SJCRH30 (cell line): ENCODE results near the gene TBKBP1. TPM values are rescaled to one million over a fixed set of nuclear protein-coding genes. Genes with fewer than 3 reads are reported as not detected.

ENCODE experiments used
- DNase-seq, 2 experiments: peaks; one replicate each; pipeline ENCODE4 v3.0.0-alpha.2; 2015 to 2020
- H3K27ac ChIP-seq: fragments of 250-450 bp; sonication (Bioruptor Pico); 2 replicates; pipeline ENCODE4 v1.5.1; 2020; ENCODE audit warnings: mild to moderate bottlenecking, moderate library complexity
- H3K27me3 ChIP-seq: fragments of 250-450 bp; sonication (Bioruptor Pico); 2 replicates; pipeline ENCODE4 v1.5.1; 2020; ENCODE audit warnings: mild to moderate bottlenecking, moderate library complexity
- H3K36me3 ChIP-seq: fragments of 250-450 bp; sonication (Bioruptor Pico); 2 replicates; pipeline ENCODE4 v1.5.1; 2020; ENCODE audit warnings: mild to moderate bottlenecking, moderate library complexity
- H3K4me1 ChIP-seq: fragments of 250-450 bp; sonication (Bioruptor Pico); 2 replicates; pipeline ENCODE4 v1.5.1; 2020; ENCODE audit warnings: mild to moderate bottlenecking, moderate library complexity
- H3K4me3 ChIP-seq: fragments of 250-450 bp; sonication (Bioruptor Pico); 2 replicates; pipeline ENCODE4 v1.5.1; 2020; ENCODE audit warnings: mild to moderate bottlenecking, moderate library complexity
- H3K9me3 ChIP-seq: fragments of 250-450 bp; sonication (Bioruptor Pico); replicated peaks from 2 replicates; pipeline ENCODE4 v1.5.1; 2020; ENCODE audit warnings: mild to moderate bottlenecking, moderate library complexity
- total RNA-seq: library from RNA; depleted of rRNA; stranded (reverse); fragments of >200 nt; shearing (Covaris generic); gene quantifications from 2 replicates; pipeline ENCODE4 v1.2.3, GENCODE V29; 2014

Gene TBKBP1
- total RNA-seq, 1 experiment from 2014 or later = 15.6 TPM

DNA sequence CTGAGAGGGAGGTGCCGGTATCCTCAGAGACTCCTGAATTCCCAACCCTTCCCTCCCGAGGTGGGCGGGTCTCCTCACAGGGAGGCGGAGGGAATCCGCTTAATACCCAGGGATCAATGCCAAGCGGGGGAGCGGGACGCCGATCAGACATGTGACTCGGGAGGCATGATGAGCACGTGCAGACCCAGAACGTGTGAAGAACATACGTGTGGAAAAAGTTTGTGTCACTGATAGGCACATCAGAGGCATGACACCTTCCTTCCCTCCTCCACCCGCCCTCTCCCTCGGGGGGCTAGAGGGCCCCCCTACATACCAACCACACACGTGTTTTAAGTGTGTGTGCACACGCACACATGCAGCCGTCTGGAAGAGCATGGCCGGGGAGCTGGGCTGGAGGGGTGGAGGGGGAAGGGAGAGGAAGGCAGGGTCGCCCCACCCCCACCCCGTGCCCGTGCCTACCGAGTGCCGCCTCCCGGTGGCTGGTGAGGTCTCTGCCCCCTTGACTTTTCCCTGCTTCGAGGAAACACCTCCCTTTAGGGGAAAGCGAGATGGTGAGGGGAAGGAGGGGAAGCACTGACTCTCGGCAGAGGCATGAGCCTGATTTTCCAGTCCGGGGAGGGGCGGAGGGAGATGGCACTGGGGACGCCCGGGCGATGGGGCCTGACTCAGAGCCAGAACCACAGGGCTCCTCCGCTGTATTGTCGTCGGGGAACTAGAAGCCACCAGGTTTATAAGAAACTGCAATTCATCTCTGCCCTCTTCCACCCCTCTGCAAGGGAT is 27.0 kb downstream of the TBKBP1 start:
- Histone ChIP-seq H3K36me3 (no peaks in the 10 kb centered on the region), H3K27ac (no peak overlapping the region), H3K4me3 (no peak overlapping the region), H3K27me3 (peaks cover 23% of the 10 kb centered on the region), H3K4me1 (peaks cover 54% of the 10 kb centered on the region), H3K9me3 (no peaks in the 10 kb centered on the region)
- peak in 1 of 2 experiments; percentile 37 for DNase-seq

DNA sequence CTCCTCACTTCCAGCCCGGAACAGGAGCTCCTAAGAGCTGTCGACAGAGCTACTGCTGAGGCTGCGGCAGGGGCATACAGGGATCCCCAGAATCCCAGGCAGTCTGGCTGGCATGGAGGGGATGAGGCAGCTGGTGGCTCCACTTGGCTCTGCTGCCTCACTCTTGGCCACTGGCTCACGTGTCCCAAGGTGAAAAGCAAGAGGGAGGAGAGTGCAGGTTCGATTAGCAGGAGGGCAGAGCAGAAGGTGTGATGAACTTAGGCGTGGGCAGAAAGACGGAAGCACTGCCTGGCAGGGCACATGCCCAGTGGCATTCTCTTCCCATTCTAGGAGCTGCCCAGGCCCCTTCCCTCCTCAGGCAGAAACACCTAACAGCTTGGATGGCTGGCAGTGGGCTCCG is 27.8 kb downstream of the TBKBP1 start:
- no peaks in the 10 kb centered on the region for H3K36me3 ChIP-seq
- no peak for DNase-seq
- H3K27me3 ChIP-seq = peaks cover 20% of the 10 kb centered on the region
- H3K27ac ChIP-seq = no peak overlapping the region
- no peaks in the 10 kb centered on the region for H3K9me3 ChIP-seq
- peaks cover 55% of the 10 kb centered on the region for H3K4me1 ChIP-seq
- no peak overlapping the region for H3K4me3 ChIP-seq

DNA sequence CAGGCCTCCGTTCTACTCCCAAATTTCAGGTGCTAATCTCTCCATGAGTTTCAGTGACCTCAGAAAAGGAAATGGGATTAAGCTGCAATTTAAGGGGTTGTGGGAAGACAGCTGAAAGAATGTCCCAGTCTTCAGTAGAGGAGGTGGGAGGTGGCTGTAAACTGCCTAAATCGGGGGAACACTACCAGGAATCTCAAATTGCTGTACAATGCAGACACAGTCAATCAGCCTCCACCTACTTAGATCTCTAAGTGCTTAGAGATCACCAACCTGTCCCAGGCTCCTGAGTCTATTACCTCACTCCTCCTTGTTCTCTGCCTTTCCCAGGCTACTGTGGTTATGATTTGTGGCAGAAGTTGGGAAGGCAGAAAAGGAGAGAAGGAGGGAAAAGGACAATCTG is 30.7 kb downstream of the TBKBP1 start:
- H3K27ac ChIP-seq = no peak overlapping the region
- no peak overlapping the region for H3K4me3 ChIP-seq
- H3K9me3 ChIP-seq = no peaks in the 10 kb centered on the region
- DNase-seq = peak in 1 of 2 experiments; percentile 62
- peaks cover 19% of the 10 kb centered on the region for H3K27me3 ChIP-seq
- no peaks in the 10 kb centered on the region for H3K36me3 ChIP-seq
- H3K4me1 ChIP-seq = peaks cover 46% of the 10 kb centered on the region

DNA sequence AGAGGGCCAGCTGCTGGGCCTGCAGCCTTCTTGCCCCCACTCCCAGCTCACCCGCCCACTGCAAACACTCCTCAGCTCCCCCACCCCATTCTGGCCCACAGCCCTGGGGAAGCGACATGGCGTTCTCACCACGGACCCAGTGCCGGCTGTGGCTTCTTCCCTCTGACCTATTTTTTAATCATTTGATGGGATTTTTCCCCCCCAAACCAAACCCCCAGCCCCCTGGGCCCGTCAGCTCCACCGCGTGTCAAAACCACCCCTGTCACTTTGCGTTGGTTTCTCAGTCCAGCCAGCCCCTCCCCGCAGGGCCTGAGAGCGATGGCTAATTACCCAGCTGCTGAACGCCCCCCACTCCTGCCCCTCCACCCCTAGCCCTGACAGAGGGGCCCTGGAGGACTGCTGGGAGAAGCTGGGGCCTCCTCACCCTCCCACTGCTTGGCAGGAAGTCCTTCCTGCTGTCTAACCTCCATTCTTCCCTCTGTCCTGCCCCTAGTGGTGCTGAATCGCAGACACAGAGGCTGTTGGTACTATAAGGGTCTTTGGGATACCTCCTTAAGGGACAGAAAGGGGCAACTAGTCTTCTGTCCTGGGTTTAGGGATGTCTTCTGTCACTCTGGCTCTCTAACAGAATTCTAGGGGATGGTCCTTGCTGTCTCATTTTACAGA is 31.6 kb downstream of the TBKBP1 start:
- Histone ChIP-seq H3K4me3 (no peak overlapping the region), H3K9me3 (no peaks in the 10 kb centered on the region), H3K27ac (no peak overlapping the region), H3K27me3 (peaks cover 15% of the 10 kb centered on the region), H3K36me3 (no peaks in the 10 kb centered on the region), H3K4me1 (peaks cover 37% of the 10 kb centered on the region)
- no peak for DNase-seq

DNA sequence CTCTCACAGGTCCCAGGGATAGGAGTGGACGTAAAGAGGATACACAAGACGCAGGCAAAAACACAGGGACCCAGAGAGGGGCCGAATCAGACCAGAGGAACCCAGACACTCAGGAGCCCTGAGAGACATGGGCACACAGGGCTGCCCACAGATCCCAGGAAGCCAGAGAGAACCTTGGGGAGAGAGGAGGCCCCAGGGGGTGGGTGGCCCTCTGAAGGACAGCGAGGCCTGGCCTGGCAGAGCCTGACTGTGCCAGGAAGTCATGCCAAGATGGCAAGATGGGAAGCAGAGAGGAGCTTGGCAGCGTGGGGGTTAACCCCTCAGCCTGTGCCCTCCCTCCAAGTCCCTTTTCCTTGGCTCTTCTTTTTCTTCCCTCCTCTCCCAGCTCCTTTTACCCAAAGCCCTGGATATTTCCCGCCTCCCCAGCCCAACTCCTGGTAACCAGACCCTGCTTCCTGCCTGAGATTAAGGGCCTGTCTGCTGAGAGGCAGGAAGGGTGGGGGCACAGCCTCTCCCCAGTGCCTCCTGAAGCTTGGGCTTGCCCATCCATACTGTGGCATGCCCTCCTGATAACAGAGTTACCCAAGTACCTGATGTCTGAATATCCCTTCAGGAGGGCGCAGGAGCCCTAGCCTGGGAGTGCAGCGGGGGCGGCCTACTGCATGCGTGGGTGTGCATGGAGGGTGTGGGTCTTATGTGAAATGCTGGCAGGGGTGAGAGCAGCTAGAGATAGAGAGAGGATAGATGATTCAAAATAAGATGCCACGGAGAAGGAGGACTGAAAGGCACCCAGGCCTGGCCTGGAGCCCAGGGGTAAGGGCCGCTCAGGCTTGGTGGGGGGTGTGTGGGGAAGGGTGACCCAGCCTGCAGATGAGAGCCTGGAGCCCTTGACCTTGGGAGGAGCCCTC is 33.1 kb downstream of the TBKBP1 start:
- Histone ChIP-seq H3K36me3 (no peaks in the 10 kb centered on the region), H3K27ac (no peak overlapping the region)
- peak in 1 of 2 experiments; percentile 62 for DNase-seq

DNA sequence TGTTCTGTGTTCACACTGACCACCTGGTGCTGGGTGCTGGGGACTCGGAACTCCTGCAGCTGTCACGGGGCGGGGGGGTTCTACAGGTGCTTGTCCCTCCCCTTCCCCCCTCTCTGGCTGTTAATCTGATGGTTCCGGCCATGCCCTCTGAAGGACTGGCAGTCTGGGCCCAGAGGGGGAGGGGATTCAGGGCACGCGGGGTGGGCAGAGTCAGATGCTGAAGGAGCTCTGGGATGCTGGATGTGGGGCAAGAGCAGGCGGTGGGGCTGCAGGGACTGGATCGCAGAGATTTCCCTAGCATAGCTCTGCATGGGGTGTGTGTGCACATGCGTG is 33.7 kb downstream of the TBKBP1 start:
- Histone ChIP-seq H3K9me3 (no peaks in the 10 kb centered on the region), H3K4me1 (peaks cover 30% of the 10 kb centered on the region), H3K4me3 (no peak overlapping the region), H3K27ac (no peak overlapping the region), H3K36me3 (no peaks in the 10 kb centered on the region), H3K27me3 (peaks cover 10% of the 10 kb centered on the region)
- DNase-seq = peak in 1 of 2 experiments; percentile 38

More for the DNA sequence above, 33.1 kb downstream of the TBKBP1 start:
- peaks cover 30% of the 10 kb centered on the region for H3K4me1 ChIP-seq
- H3K9me3 ChIP-seq = no peaks in the 10 kb centered on the region
- H3K4me3 ChIP-seq = no peak overlapping the region
- H3K27me3 ChIP-seq = peaks cover 7% of the 10 kb centered on the region

DNA sequence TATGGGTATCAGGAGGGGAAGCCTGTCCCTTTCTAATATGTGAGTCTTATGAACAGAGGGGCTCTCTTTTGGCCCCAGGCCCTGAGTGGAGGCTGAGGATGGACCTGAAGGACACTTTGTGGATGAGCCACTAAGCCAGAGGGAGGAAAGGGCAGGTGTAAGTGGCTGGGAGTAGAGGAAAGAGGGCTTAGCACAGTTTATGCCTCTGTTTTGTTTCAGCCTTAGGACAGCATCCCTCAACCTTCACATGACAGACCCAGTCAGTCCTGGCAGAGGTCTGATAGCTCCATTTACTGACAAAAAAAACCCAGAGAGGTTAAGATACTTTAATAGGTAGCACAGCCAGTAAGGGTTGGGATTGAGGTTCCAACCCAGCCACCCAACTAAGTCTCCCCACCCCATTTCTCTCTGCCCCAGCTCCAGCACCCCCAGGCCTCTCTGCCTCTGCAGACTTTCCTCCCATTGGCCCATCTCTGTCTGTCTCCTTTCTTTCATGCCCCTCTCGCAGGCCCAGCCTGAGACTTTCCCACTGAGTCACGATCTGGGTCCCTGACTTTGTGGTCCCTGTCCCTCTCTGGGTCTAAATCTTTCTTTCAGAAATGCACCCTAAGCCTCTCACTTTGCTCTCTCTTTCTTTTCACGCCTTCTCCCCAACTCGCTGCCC is 34.4 kb downstream of the TBKBP1 start:
- H3K27ac ChIP-seq = no peak overlapping the region
- no peak overlapping the region for H3K4me3 ChIP-seq
- peaks cover 30% of the 10 kb centered on the region for H3K4me1 ChIP-seq
- peaks cover 13% of the 10 kb centered on the region for H3K27me3 ChIP-seq
- DNase-seq = no peak
- H3K36me3 ChIP-seq = no peaks in the 10 kb centered on the region
- no peaks in the 10 kb centered on the region for H3K9me3 ChIP-seq

DNA sequence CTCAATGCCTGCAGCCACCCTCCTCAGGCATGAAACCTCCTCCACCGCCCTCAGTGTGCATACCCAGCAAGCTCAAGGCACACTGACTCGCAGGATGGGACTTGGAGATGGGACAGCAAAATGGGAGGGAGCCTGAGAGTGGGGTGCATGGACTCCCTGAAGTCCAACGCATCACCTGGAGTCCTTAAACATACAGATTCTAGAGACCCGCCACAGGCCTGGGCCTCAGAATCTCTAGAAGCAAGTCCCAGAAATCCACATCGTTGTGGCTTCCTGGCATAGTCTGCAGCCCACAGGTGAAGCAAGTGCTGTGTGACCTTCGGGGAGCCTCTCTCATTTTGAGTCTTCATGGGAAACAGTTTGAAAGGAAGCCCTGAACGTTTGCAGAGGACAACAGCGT is 35.5 kb downstream of the TBKBP1 start:
- no peak for DNase-seq
- Histone ChIP-seq H3K27me3 (peaks cover 18% of the 10 kb centered on the region), H3K9me3 (no peaks in the 10 kb centered on the region), H3K36me3 (no peaks in the 10 kb centered on the region), H3K27ac (no peak overlapping the region), H3K4me3 (no peak overlapping the region), H3K4me1 (peaks cover 22% of the 10 kb centered on the region)

DNA sequence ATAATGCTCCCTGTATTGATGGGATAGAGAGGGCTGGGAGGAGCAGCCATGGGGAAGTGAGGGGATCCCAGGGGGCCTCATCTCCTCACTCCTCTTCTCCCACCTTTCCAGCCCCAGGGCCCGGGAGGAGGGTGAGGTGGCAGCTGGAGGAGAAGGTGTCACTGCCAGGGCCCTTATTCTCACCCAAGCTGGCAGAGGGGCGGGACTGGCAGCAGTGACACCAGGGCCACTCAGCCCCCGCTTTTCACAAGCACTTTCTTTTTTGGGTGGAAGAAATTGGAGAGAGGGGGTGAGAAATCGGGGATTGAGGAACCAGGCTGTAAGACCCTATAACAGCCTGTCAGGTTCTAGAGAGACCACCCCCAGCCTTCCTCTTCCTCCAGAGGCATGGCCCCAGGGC is 36.7 kb downstream of the TBKBP1 start:
- Histone ChIP-seq H3K4me3 (no peak overlapping the region), H3K4me1 (peaks cover 16% of the 10 kb centered on the region), H3K27me3 (peaks cover 25% of the 10 kb centered on the region), H3K9me3 (no peaks in the 10 kb centered on the region), H3K27ac (no peak overlapping the region), H3K36me3 (no peaks in the 10 kb centered on the region)
- no peak for DNase-seq

DNA sequence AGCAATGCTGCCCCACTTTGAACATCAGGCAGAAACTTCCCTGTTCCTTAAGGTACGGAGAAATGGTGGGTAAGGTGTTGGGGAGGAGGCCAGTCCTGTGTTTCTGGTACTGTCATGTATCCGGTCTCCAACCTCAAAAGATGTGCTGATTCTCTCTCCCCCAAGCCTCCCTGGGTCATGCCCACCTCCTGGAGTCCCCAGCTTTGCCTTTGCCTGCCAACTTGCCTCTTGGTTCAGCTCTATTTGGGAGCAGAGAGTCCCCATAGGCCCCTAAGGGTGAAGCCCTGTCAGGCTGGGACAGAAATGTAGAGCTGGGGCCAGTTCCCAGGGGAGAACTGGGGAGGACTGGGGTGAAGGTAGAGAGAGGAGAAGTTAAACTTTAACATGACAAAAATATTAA is 37.4 kb downstream of the TBKBP1 start:
- no peak for DNase-seq
- peaks cover 16% of the 10 kb centered on the region for H3K4me1 ChIP-seq
- H3K27me3 ChIP-seq = peaks cover 25% of the 10 kb centered on the region
- no peaks in the 10 kb centered on the region for H3K9me3 ChIP-seq
- H3K36me3 ChIP-seq = no peaks in the 10 kb centered on the region
- no peak overlapping the region for H3K27ac ChIP-seq
- no peak overlapping the region for H3K4me3 ChIP-seq

DNA sequence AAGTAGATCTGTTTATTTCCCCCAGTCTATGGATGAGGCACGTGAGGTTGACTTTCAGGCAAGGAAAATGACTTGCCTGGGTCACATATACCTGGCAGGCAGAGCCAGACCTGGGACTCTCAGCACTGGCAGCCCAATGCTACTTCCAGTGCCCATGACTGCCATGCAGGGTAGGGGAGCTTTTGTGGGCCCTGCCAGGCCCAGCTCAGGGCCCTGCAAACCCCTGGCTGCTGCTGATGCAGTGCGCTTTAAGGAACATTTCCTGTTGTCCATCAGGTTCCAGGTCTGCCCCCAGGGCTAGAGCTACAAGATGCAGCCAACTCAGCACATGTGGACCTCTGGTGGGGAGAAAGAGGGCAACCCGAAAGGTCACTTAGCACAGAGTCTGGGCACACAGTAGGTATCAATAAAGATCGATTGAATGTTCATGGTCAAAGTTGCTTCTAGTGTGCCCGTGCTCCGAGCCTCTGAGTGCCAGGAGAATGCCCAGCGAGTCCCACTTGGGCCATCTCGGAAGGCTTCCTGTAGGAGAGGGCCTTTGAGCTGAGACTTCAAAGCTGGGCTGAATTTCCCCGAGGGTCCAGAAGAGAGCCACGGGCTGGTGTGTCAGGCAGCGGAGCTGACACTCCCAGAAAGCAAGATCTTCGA is 38.6 kb downstream of the TBKBP1 start:
- peaks cover 25% of the 10 kb centered on the region for H3K27me3 ChIP-seq
- H3K4me1 ChIP-seq = peaks cover 7% of the 10 kb centered on the region
- no peak for DNase-seq
- no peaks in the 10 kb centered on the region for H3K9me3 ChIP-seq
- no peaks in the 10 kb centered on the region for H3K36me3 ChIP-seq
- H3K27ac ChIP-seq = no peak overlapping the region
- H3K4me3 ChIP-seq = no peak overlapping the region

DNA sequence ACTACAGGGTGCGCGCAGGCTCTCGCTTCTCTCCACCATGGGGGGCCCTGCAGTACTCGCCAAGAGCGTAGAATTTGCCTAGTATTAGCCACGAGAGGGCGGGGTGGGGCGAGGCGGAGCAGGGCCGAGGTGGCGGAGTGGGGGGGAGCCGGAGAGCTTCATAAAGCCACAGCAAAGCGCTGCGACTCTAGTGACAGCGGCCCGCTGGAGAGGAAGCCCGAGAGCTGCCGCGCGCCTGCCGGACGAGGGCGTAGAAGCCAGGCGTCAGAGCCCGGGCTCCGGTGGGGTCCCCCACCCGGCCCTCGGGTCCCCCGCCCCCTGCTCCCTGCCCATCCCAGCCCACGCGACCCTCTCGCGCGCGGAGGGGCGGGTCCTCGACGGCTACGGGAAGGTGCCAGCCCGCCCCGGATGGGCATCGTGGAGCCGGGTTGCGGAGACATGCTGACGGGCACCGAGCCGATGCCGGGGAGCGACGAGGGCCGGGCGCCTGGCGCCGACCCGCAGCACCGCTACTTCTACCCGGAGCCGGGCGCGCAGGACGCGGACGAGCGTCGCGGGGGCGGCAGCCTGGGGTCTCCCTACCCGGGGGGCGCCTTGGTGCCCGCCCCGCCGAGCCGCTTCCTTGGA is 39.2 kb downstream of the TBKBP1 start, which contains the start of gene TBX21:
TBX21 (plus strand) TSS at position 190 of the 627 bp plus-strand sequence; CDS start at position 409, 219 bp downstream.
- peaks cover 25% of the 10 kb centered on the region for H3K27me3 ChIP-seq
- DNase-seq = peak; percentile 45 to 59
- no peaks in the 10 kb centered on the region for H3K9me3 ChIP-seq
- no peak within 1 kb of the TSS for H3K27ac ChIP-seq
- H3K4me3 ChIP-seq = 0 out of 2 replicates have a peak within 1 kb of the TSS, but pooled peaks have one; percentile 11
- H3K36me3 ChIP-seq = no peaks in the 10 kb centered on the region
- peaks cover under 1% of the 10 kb centered on the region for H3K4me1 ChIP-seq

DNA sequence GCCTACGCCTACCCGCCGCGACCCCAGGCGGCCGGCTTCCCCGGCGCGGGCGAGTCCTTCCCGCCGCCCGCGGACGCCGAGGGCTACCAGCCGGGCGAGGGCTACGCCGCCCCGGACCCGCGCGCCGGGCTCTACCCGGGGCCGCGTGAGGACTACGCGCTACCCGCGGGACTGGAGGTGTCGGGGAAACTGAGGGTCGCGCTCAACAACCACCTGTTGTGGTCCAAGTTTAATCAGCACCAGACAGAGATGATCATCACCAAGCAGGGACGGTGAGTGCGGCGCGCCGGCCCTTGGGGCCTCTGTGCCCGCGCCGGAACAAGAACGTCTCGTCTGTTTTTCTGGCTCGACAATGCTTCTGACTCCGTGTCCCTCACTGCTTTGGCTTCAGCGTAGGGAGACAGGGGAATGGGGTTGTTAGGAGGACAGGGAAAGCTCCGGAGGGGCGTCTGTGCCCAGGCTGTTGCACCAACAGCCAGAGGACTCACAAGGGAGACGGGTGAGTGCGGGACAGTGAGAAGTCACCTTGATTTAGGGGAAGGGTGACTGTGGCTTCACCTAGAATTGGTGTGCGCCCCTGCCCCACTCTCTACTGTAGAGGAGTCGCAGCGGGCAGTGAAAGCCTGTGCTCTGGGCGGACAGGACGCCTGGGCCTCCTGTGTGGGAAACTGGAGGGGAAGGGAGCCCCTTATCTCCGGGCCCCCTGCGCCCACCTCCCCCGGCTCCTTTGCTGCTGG is 39.9 kb downstream of the TBKBP1 start:
- no peak overlapping the region for H3K27ac ChIP-seq
- no peak overlapping the region for H3K4me3 ChIP-seq
- no peak for DNase-seq
- H3K27me3 ChIP-seq = peaks cover 25% of the 10 kb centered on the region
- no peaks in the 10 kb centered on the region for H3K9me3 ChIP-seq
- H3K36me3 ChIP-seq = no peaks in the 10 kb centered on the region
- no peaks in the 10 kb centered on the region for H3K4me1 ChIP-seq
